H1 (cell line): Measurements from ENCODE around the gene ZNF609. TPM values are rescaled to one million over a fixed set of nuclear protein-coding genes. Genes with fewer than 3 reads are reported as not detected.

Experiments used
- CTCF ChIA-PET: fragments of 300-600 bp; sonication (Branson Sonifier 250); formaldehyde crosslinking; loops from one replicate; lab custom pipeline; 2021; ENCODE audit not compliant: partially characterized antibody; lab: Charles Lee
- POLR2A ChIA-PET: fragments of 300-600 bp; sonication (Branson Sonifier 250); formaldehyde crosslinking; loops from one replicate; lab custom pipeline; 2021; ENCODE audit warnings: inconsistent platforms; ENCODE audit not compliant: partially characterized antibody; lab: Charles Lee
- DNase-seq, 2 experiments: peaks; one replicate each; pipeline versions ENCODE4 v3.0.0 to v3.0.0-alpha.2; 2010 to 2022; ENCODE audit warnings: low spot score in 2 of 2, low read depth in 1 of 2, mixed read lengths in 1 of 2
- FAIRE-seq: peaks from 2 replicates; lab custom pipeline; 2011; peaks lifted over from hg19 to GRCh38; lab: Jason Lieb, UNC
- H2AFZ ChIP-seq: 2 replicates; pipeline ENCODE4 v1.8.1; 2012; ENCODE audit warnings: low read length, inconsistent platforms
- H2AK5ac ChIP-seq: 2 replicates; pipeline ENCODE4 v1.6.1; 2013; ENCODE audit warnings: low read depth, low read length
- H2BK120ac ChIP-seq: replicated peaks from 2 replicates; pipeline ENCODE3; 2013; ENCODE audit warnings: low read depth, low read length, inconsistent platforms
- H2BK12ac ChIP-seq: 2 replicates; pipeline ENCODE4 v1.6.1; 2013; ENCODE audit warnings: low read depth, low read length
- H2BK15ac ChIP-seq: 2 replicates; pipeline ENCODE4 v1.6.1; 2013; ENCODE audit warnings: low read length
- H2BK20ac ChIP-seq: 2 replicates; pipeline ENCODE4 v1.6.1; 2013; ENCODE audit warnings: low read length
- H2BK5ac ChIP-seq: 2 replicates; pipeline ENCODE4 v1.6.1; 2013; ENCODE audit warnings: low read depth, low read length
- H3K14ac ChIP-seq: 2 replicates; pipeline ENCODE4 v1.6.1; 2013; ENCODE audit warnings: inconsistent platforms; ENCODE audit not compliant: insufficient read length
- H3K18ac ChIP-seq: 2 replicates; pipeline ENCODE4 v1.6.1; 2013; ENCODE audit warnings: low read length; ENCODE audit errors: extremely low read depth
- H3K23ac ChIP-seq: 2 replicates; pipeline ENCODE4 v1.6.1; 2013; ENCODE audit warnings: inconsistent platforms; ENCODE audit not compliant: insufficient read length
- H3K23me2 ChIP-seq: 2 replicates; pipeline ENCODE4 v1.6.1; 2013; ENCODE audit warnings: low read depth, low read length
- H3K27ac ChIP-seq: 2 replicates; pipeline ENCODE4 v1.6.1; 2011; ENCODE audit warnings: low read depth, low read length, inconsistent platforms
- H3K27me3 ChIP-seq, 4 experiments: replicated peaks in 1 of 4; 1 replicate in 1 of 4; 2 replicates in 3 of 4; pipeline versions ENCODE4 v1.6.1 to v1.8.1; 2011 to 2013; ENCODE audit warnings: low read length in 3 of 4, mild to moderate bottlenecking in 3 of 4, inconsistent platforms in 2 of 4, mixed read lengths in 2 of 4, moderate library complexity in 1 of 4; ENCODE audit not compliant: control insufficient read depth in 3 of 4, insufficient read depth in 3 of 4; ENCODE audit errors: extremely low read depth in 1 of 4
- H3K36me3 ChIP-seq, 4 experiments: 2 replicates each; pipeline versions ENCODE4 v1.6.1 to v1.8.1; 2011 to 2013; ENCODE audit warnings: mild to moderate bottlenecking in 4 of 4, low read length in 3 of 4, moderate library complexity in 2 of 4, control low read depth in 1 of 4, inconsistent platforms in 1 of 4; ENCODE audit not compliant: insufficient read depth in 4 of 4, control insufficient read depth in 2 of 4
- H3K4ac ChIP-seq: replicated peaks from 2 replicates; pipeline ENCODE3; 2013; ENCODE audit warnings: low read length, low read depth, mixed read lengths, inconsistent platforms; ENCODE audit not compliant: insufficient read length
- H3K4me1 ChIP-seq, 4 experiments: replicated peaks in 1 of 4; 1 replicate in 1 of 4; 2 replicates in 3 of 4; pipeline versions ENCODE4 v1.6.1 to v1.8.1; 2011 to 2013; ENCODE audit warnings: low read length in 3 of 4, inconsistent platforms in 2 of 4, mixed read lengths in 1 of 4; ENCODE audit not compliant: insufficient read depth in 4 of 4, control insufficient read depth in 3 of 4
- H3K4me2 ChIP-seq, 2 experiments: 2 replicates each; pipeline versions ENCODE4 v1.6.1 to v1.8.1; 2011 to 2013; ENCODE audit warnings: low read depth in 2 of 2, low read length in 2 of 2, control low read depth in 1 of 2, inconsistent platforms in 1 of 2, mild to moderate bottlenecking in 1 of 2; ENCODE audit not compliant: insufficient read depth in 1 of 2
- H3K4me3 ChIP-seq, 4 experiments: fragments of 200-600, 300-600 bp in 1 of 4; sonication (generic), shearing (Covaris generic), sonication (Bioruptor Twin) in 1 of 4; 2 replicates each; pipeline versions ENCODE4 v1.5.1 to v1.8.1; 2011 to 2016; ENCODE audit warnings: low read length in 4 of 4, low read depth in 3 of 4, control low read depth in 2 of 4, inconsistent platforms in 2 of 4, mild to moderate bottlenecking in 2 of 4, mixed read lengths in 1 of 4, moderate library complexity in 1 of 4; ENCODE audit not compliant: insufficient read depth in 2 of 4; ENCODE audit errors: extremely low read depth in 1 of 4
- H3K56ac ChIP-seq: replicated peaks from 2 replicates; pipeline ENCODE3; 2013; ENCODE audit warnings: low read depth, mild to moderate bottlenecking, mixed read lengths, low read length, inconsistent platforms; ENCODE audit not compliant: insufficient read length
- H3K79me1 ChIP-seq: 2 replicates; pipeline ENCODE4 v1.6.1; 2013; ENCODE audit warnings: low read depth, low read length, control low read depth
- H3K79me2 ChIP-seq, 2 experiments: 2 replicates each; pipeline versions ENCODE4 v1.6.1 to v1.8.1; 2012 to 2013; ENCODE audit warnings: low read length in 2 of 2, mild to moderate bottlenecking in 2 of 2, inconsistent platforms in 1 of 2; ENCODE audit not compliant: insufficient read depth in 2 of 2, control insufficient read depth in 1 of 2
- H3K9ac ChIP-seq, 4 experiments: replicated peaks in 1 of 4; 1 replicate in 1 of 4; 2 replicates in 3 of 4; pipeline versions ENCODE4 v1.6.1 to v1.8.1; 2011 to 2013; ENCODE audit warnings: low read depth in 3 of 4, low read length in 3 of 4, control low read depth in 2 of 4, mild to moderate bottlenecking in 2 of 4, moderate library complexity in 2 of 4, inconsistent platforms in 1 of 4; ENCODE audit errors: extremely low read depth in 1 of 4
- H3K9me3 ChIP-seq, 2 experiments: 2 replicates each; pipeline versions ENCODE4 v1.6.1 to v1.8.1; 2012 to 2013; ENCODE audit warnings: mild to moderate bottlenecking in 2 of 2, moderate library complexity in 2 of 2, control low read depth in 1 of 2, inconsistent platforms in 1 of 2, low read depth in 1 of 2, low read length in 1 of 2, mixed read lengths in 1 of 2; ENCODE audit not compliant: insufficient read depth in 2 of 2
- H4K20me1 ChIP-seq, 2 experiments: replicated peaks in 1 of 2; 2 replicates each; pipeline versions ENCODE3 to v1.8.1; 2011 to 2013; ENCODE audit warnings: inconsistent platforms in 2 of 2, low read length in 2 of 2, mild to moderate bottlenecking in 1 of 2; ENCODE audit not compliant: insufficient read depth in 2 of 2, control insufficient read depth in 1 of 2
- H4K5ac ChIP-seq: 2 replicates; pipeline ENCODE4 v1.6.1; 2013; ENCODE audit warnings: low read length, low read depth, mixed read lengths, inconsistent platforms; ENCODE audit not compliant: insufficient read length
- H4K8ac ChIP-seq: 2 replicates; pipeline ENCODE4 v1.8.0; 2013; ENCODE audit warnings: mild to moderate bottlenecking, moderate library complexity, low read length, inconsistent platforms; ENCODE audit not compliant: insufficient read depth; ENCODE audit errors: extremely low read depth
- H4K91ac ChIP-seq: replicated peaks from 2 replicates; pipeline ENCODE3; 2013; ENCODE audit warnings: low read length, mixed read lengths, inconsistent platforms; ENCODE audit not compliant: insufficient read length
- KDM4A ChIP-seq: IDR thresholded peaks from one replicate; pipeline ENCODE4 v1.7.1; 2012; ENCODE audit warnings: low read depth, mild to moderate bottlenecking, moderate library complexity, low read length, inconsistent platforms; ENCODE audit not compliant: severe bottlenecking
- SIRT6 ChIP-seq: IDR thresholded peaks from one replicate; pipeline ENCODE4 v1.7.1; 2012; ENCODE audit warnings: low read length, inconsistent platforms
- SIX5 ChIP-seq: IDR thresholded peaks from 2 replicates; pipeline ENCODE4 v1.6.1; 2011; ENCODE audit warnings: mild to moderate bottlenecking, low read depth, low read length
- WGBS, 2 experiments: shearing (Covaris generic) in 1 of 2; methylation state at CpG; one replicate each; pipeline versions ENCODE4 v1.1.6 to v1.1.7; 2013 to 2015; ENCODE audit warnings: low lambda C conversion rate in 2 of 2, mixed read lengths in 2 of 2, inconsistent platforms in 1 of 2, low coverage in 1 of 2, missing lambda C conversion rate in 1 of 2; ENCODE audit not compliant: insufficient replicate concordance in 2 of 2, insufficient coverage in 1 of 2, insufficient read length in 1 of 2; ENCODE audit errors: extremely low coverage in 1 of 2, missing lambda C conversion rate in 1 of 2; 5-methylcytosine and 5-hydroxymethylcytosine counted together
- polyA plus RNA-seq, 7 experiments: library from polyadenylated mRNA; depleted of rRNA in 3 of 7; stranded (reverse) in 5 of 7; unstranded in 2 of 7; fragments of >200 nt in 5 of 7; fragments of 200-250 nt in 2 of 7; gene quantifications; 1 replicate in 5 of 7; 2 replicates in 1 of 7; 4 replicates in 1 of 7; pipeline versions ENCODE4 v1.2.1 to v1.2.3, GENCODE V29; 2011 to 2013; ENCODE audit warnings: missing spikeins in 2 of 7, mixed read lengths in 2 of 7
- total RNA-seq: library from RNA; stranded (reverse); fragmentation: NEBNext Ultra II Directional; extraction: Animal tissue kit (Norgen Biotek cat#: 25700); gene quantifications from 2 replicates; pipeline ENCODE4 v1.2.1, GENCODE V29; 2021
- TF ChIP-seq, protein P1 (sequence below): IDR thresholded peaks from 2 replicates; pipeline ENCODE4 v1.6.1; 2012; ENCODE audit warnings: inconsistent platforms

Gene ZNF609
- total and polyA plus RNA-seq, 2 of the 8 experiments (the other 6 are each of a cell fraction or from before 2014, with no cell fraction given): 15.5 to 47.8 TPM

DNA sequence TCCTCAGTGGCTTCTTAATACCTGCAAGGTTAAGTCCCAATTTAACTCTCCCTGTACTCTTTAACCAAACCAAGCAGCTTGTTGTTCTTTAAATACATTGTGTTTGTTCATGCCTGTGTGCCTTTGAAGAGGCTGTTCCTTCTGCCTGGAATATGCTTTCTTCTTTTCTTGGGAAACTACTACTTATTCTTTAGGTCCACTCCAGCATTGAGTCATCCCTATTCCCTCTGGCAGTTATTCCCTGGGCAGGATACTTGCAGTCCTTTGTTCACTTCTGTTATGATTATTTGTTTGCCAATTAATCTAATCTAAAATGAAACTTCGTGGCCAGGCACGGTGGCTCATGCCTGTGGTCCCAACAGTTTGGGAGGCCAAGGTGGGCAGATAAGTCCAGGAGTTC lies 139.3 kb downstream of the ZNF609 start:
- CTCF ChIA-PET: no interaction called here
- Histone ChIP-seq H3K4me1 (peaks cover 2 to 10% (median 5%) of the 10 kb centered on the region in 4 experiments; a peak in 5 of 7 replicates), H3K4me2 (no peak overlapping the region), H4K5ac (no peak overlapping the region), H3K56ac (no peak overlapping the region), H3K27ac (no peak overlapping the region), H3K79me1 (peaks cover 3% of the 10 kb centered on the region; the same call in 1 of the 2 replicates), H3K18ac (no peak overlapping the region), H3K23ac (no peak overlapping the region), H3K9ac (no peak overlapping the region), H3K14ac (no peak overlapping the region), H3K9me3 (no peaks in the 10 kb centered on the region), H2BK15ac (no peak overlapping the region), H4K91ac (no peak overlapping the region), H4K8ac (no peak overlapping the region), H3K36me3 (no peaks in the 10 kb centered on the region), H3K23me2 (no peaks in the 10 kb centered on the region), H2BK120ac (no peak overlapping the region), H2BK12ac (no peak overlapping the region), H2BK20ac (no peak overlapping the region), H4K20me1 (peaks cover 3 to 4% of the 10 kb centered on the region in 2 experiments), H3K4ac (no peak overlapping the region)
- DNase-seq (no peak), FAIRE-seq (no peak)
- POLR2A ChIA-PET: no interaction called here
- WGBS, 2 experiments: 60% methylated on average over 2 of the region's 2 CpGs; no CpG with 5 or more reads in 1 of the 2 experiments
- TF ChIP-seq SIRT6 (no peak), KDM4A (no peak), SIX5 (no peak)
- TF ChIP-seq, protein P1, sequence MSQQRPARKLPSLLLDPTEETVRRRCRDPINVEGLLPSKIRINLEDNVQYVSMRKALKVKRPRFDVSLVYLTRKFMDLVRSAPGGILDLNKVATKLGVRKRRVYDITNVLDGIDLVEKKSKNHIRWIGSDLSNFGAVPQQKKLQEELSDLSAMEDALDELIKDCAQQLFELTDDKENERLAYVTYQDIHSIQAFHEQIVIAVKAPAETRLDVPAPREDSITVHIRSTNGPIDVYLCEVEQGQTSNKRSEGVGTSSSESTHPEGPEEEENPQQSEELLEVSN: no peak
- TF ChIP-seq, all 59 proteins: peak for 0
- H3K27me3 ChIP-seq: no peaks in the 10 kb centered on the region
- no peak overlapping the region for H2AFZ ChIP-seq
- peaks cover 0 to 74% of the 10 kb centered on the region in 2 experiments; a peak in 3 of 4 replicates for H3K79me2 ChIP-seq
- no peak overlapping the region for H3K4me3 ChIP-seq
- H2AK5ac ChIP-seq: no peak overlapping the region
- H2BK5ac ChIP-seq: no peak overlapping the region
